ENCODE results near the gene C22orf39.
"Not testable (repeated sequence)": the region's sequence is repeated elsewhere in the genome, so short reads cannot be mapped to it uniquely, and the experiment has no call there.

The C22orf39 gene

GRCh38 chr22:19445279-19445982 is 2.1 kb downstream of the C22orf39 start:
- H2BK15ac ChIP-seq (replicated peaks; ENCODE audit: low read depth); H3K36me3 ChIP-seq (ENCODE audit: control insufficient read depth, insufficient read depth, low read length); H4K5ac ChIP-seq (ENCODE audit: low read length); H2BK120ac ChIP-seq (ENCODE audit: low read depth, low read length); H3K23ac ChIP-seq (ENCODE audit: low read length); H4K8ac ChIP-seq (ENCODE audit: low read depth, low read length); H2AK5ac ChIP-seq (ENCODE audit: low read length); H3K4ac ChIP-seq (ENCODE audit: low read depth, low read length); DNase-seq; H3K27ac ChIP-seq (ENCODE audit: low read depth, low read length); H3K4me3 ChIP-seq (ENCODE audit: low read length); H3K27me3 ChIP-seq (ENCODE audit: insufficient read depth, low read length, poor library complexity); H3K56ac ChIP-seq (ENCODE audit: low read length); H3K9ac ChIP-seq (ENCODE audit: low read length); H3K4me2 ChIP-seq (ENCODE audit: low read length); H3K4me1 ChIP-seq (ENCODE audit: control insufficient read depth, low read depth, low read length); H2BK5ac ChIP-seq (ENCODE audit: low read length); H3K18ac ChIP-seq (ENCODE audit: low read length): not testable (repeated sequence)
- peaks cover 18% of the 10 kb centered on the region for H3K79me2 ChIP-seq (ENCODE audit: control insufficient read depth, insufficient read depth, low read length)
- no CpG with 5 or more reads among the region's 9 CpGs for WGBS (ENCODE audit: extremely low coverage, insufficient coverage, low lambda C conversion rate)
- peaks cover 22% of the 10 kb centered on the region for H3K79me1 ChIP-seq (ENCODE audit: low read length)

DNA sequence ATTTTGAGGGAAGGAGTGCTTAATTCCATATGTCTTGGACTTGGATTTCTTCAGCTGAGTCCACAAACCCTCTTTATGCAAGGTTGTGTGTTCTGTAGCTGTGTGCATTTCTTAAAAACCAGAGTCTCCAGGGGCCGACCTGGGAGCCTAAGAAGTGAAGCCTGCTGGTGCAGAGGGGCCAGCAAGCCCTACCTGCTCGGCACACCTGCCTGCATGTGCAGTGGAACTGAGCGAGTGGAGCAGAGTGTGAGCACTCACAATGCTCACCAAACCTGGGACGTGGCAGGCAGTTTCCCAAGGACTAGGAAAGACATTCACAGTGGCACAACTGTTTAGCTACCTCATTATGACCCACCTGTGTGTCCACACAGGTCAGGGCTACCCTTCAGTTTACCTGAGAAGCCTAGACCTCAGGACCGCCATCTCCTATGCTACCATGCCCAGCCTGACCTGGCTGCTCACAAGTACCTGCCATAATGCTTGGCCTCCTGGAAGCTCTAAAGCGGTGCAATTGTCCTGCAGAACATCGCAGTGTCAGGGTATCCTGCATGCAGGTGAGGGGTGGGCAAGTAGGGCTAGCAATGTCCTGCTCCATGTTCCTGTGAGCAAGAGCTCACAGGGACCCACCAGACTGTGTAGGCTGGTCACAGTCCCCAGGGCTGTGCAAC is 3.8 kb downstream of the C22orf39 start:
- H3K9ac ChIP-seq (ENCODE audit: low read length) = no peak overlapping the region
- no peak for DNase-seq
- no peak overlapping the region for H3K4ac ChIP-seq (ENCODE audit: low read depth, low read length)
- WGBS (ENCODE audit: extremely low coverage, insufficient coverage, low lambda C conversion rate) = no CpG with 5 or more reads among the region's 7 CpGs
- no peak overlapping the region for H2AK5ac ChIP-seq (ENCODE audit: low read length)
- no peak overlapping the region for H3K4me3 ChIP-seq (ENCODE audit: low read length)
- H3K79me2 ChIP-seq (ENCODE audit: control insufficient read depth, insufficient read depth, low read length) = peaks cover 18% of the 10 kb centered on the region
- H3K56ac ChIP-seq (ENCODE audit: low read length) = no peak overlapping the region
- H2BK5ac ChIP-seq (ENCODE audit: low read length) = no peak overlapping the region
- no peak overlapping the region for H3K23ac ChIP-seq (ENCODE audit: low read length)
- no peak overlapping the region for H2BK15ac ChIP-seq (replicated peaks; ENCODE audit: low read depth)
- H3K27me3 ChIP-seq (ENCODE audit: insufficient read depth, low read length, poor library complexity) = no peaks in the 10 kb centered on the region
- H3K27ac ChIP-seq (ENCODE audit: low read depth, low read length) = no peak overlapping the region
- H3K4me1 ChIP-seq (ENCODE audit: control insufficient read depth, low read depth, low read length) = peaks cover 2% of the 10 kb centered on the region
- H3K79me1 ChIP-seq (ENCODE audit: low read length) = peaks cover 25% of the 10 kb centered on the region
- H4K8ac ChIP-seq (ENCODE audit: low read depth, low read length) = no peak overlapping the region
- peaks cover 4% of the 10 kb centered on the region for H3K36me3 ChIP-seq (ENCODE audit: control insufficient read depth, insufficient read depth, low read length)
- H3K18ac ChIP-seq (ENCODE audit: low read length) = no peak overlapping the region
- H3K4me2 ChIP-seq (ENCODE audit: low read length) = no peak overlapping the region
- H2BK120ac ChIP-seq (ENCODE audit: low read depth, low read length) = no peak overlapping the region
- H4K5ac ChIP-seq (ENCODE audit: low read length) = no peak overlapping the region

DNA sequence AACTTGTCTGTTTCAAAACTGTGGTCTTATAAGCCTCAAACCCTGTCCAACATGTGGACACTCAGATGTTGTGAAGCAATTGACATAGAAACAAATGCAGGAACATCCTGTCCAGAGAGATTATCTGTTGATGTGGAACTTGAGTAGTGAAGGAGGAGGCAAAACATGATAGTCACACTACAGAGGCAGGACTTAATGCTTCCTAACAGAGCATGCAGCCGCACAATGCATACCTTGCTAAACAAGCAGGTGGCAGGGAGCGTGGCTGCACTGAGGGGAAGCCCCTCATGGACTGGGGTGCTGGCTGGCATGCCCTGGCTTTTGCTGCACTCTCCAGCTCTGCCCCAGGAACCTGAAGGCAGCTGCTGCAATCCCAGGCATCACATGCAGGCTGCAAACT is 5.3 kb downstream of the C22orf39 start:
- Histone ChIP-seq H3K4me2 (ENCODE audit: low read length) (no peak overlapping the region), H2BK15ac (replicated peaks; ENCODE audit: low read depth) (no peak overlapping the region), H2BK5ac (ENCODE audit: low read length) (no peak overlapping the region), H3K4me3 (ENCODE audit: low read length) (no peak overlapping the region), H2BK120ac (ENCODE audit: low read depth, low read length) (no peak overlapping the region), H4K8ac (ENCODE audit: low read depth, low read length) (no peak overlapping the region), H3K56ac (ENCODE audit: low read length) (no peak overlapping the region), H3K36me3 (ENCODE audit: control insufficient read depth, insufficient read depth, low read length) (peaks cover 4% of the 10 kb centered on the region), H3K23ac (ENCODE audit: low read length) (no peak overlapping the region), H2AK5ac (ENCODE audit: low read length) (no peak overlapping the region), H3K4ac (ENCODE audit: low read depth, low read length) (no peak overlapping the region), H4K5ac (ENCODE audit: low read length) (no peak overlapping the region), H3K4me1 (ENCODE audit: control insufficient read depth, low read depth, low read length) (peaks cover 2% of the 10 kb centered on the region), H3K27ac (ENCODE audit: low read depth, low read length) (no peak overlapping the region), H3K9ac (ENCODE audit: low read length) (no peak overlapping the region), H3K27me3 (ENCODE audit: insufficient read depth, low read length, poor library complexity) (no peaks in the 10 kb centered on the region), H3K79me2 (ENCODE audit: control insufficient read depth, insufficient read depth, low read length) (peaks cover 18% of the 10 kb centered on the region), H3K18ac (ENCODE audit: low read length) (no peak overlapping the region), H3K79me1 (ENCODE audit: low read length) (peaks cover 25% of the 10 kb centered on the region)
- DNase-seq = no peak
- WGBS (ENCODE audit: extremely low coverage, insufficient coverage, low lambda C conversion rate) = no CpG with 5 or more reads among the region's 2 CpGs

DNA sequence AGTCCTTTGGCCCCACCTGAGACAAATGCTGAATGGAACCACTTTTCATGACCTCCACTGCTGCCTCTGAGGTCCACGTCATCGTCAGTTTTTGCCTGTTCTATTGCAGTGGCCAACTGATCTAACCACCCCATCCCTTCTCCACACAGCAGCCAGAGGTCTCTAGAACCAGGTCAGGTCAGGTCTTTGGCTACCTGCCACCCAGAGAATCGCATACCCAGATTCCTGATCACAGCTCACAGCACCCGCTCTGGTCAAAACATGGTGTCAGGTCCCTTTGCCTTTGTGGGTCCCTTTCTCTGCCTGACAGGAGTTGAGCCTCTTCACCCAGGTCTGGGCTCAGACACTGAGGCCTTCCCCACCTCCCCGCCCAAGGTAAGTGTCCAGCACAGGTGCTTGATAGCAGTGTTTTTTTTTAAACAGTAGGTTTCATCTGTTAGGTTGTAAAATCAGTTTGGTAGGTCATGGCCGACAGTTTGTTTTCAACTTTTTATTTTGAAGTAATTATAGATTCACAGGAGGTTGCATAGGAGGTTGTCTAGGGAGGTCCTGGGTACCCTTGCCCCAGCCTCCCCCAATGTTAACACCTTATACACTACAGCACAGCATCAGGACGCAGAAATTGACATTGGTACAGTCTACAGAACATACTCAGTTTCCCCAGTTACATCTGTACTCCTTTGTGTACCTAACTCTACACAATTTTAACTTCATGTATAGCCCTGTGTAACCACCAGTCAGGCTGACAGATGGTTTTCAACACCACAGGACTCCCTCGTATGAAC is 6.9 kb downstream of the C22orf39 start:
- WGBS (ENCODE audit: extremely low coverage, insufficient coverage, low lambda C conversion rate) = no CpG with 5 or more reads among the region's 8 CpGs
- H3K27me3 ChIP-seq (ENCODE audit: insufficient read depth, low read length, poor library complexity) = no peaks in the 10 kb centered on the region
- H2BK120ac ChIP-seq (ENCODE audit: low read depth, low read length) = no peak overlapping the region
- H2BK15ac ChIP-seq (replicated peaks; ENCODE audit: low read depth) = no peak overlapping the region
- H3K4me1 ChIP-seq (ENCODE audit: control insufficient read depth, low read depth, low read length) = no peaks in the 10 kb centered on the region
- H2BK5ac ChIP-seq (ENCODE audit: low read length) = no peak overlapping the region
- H3K56ac ChIP-seq (ENCODE audit: low read length) = no peak overlapping the region
- H3K36me3 ChIP-seq (ENCODE audit: control insufficient read depth, insufficient read depth, low read length) = peaks cover 6% of the 10 kb centered on the region
- no peak overlapping the region for H3K18ac ChIP-seq (ENCODE audit: low read length)
- H4K8ac ChIP-seq (ENCODE audit: low read depth, low read length) = no peak overlapping the region
- no peak overlapping the region for H4K5ac ChIP-seq (ENCODE audit: low read length)
- H3K79me1 ChIP-seq (ENCODE audit: low read length) = peaks cover 18% of the 10 kb centered on the region
- H3K4me3 ChIP-seq (ENCODE audit: low read length) = no peak overlapping the region
- H3K27ac ChIP-seq (ENCODE audit: low read depth, low read length) = no peak overlapping the region
- H3K9ac ChIP-seq (ENCODE audit: low read length) = no peak overlapping the region
- no peak overlapping the region for H2AK5ac ChIP-seq (ENCODE audit: low read length)
- H3K4me2 ChIP-seq (ENCODE audit: low read length) = no peak overlapping the region
- H3K4ac ChIP-seq (ENCODE audit: low read depth, low read length) = no peak overlapping the region
- H3K79me2 ChIP-seq (ENCODE audit: control insufficient read depth, insufficient read depth, low read length) = peaks cover 10% of the 10 kb centered on the region
- no peak for DNase-seq
- no peak overlapping the region for H3K23ac ChIP-seq (ENCODE audit: low read length)

DNA sequence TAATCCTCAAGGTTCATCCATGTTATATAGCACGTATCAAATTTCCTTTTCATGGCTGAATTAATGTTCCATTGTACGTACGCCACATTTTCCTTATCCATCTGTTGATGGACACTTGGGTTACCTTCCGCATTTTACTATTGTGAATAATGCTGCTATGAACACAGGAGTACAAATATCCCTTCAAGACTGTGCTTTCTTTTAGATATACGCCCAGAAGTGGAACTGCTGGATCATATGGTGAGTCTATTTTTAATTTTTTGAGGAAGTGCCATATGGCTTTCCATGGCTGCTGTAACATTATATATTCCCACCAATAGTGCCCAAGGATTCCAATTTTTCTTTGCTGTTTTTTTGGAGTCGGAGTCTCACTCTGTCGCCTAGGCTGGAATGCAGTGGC is 9.2 kb downstream of the C22orf39 start:
- H3K36me3 ChIP-seq (ENCODE audit: control insufficient read depth, insufficient read depth, low read length) = peaks cover 2% of the 10 kb centered on the region
- DNase-seq = no peak
- no peak overlapping the region for H2BK15ac ChIP-seq (replicated peaks; ENCODE audit: low read depth)
- no peak overlapping the region for H3K4me3 ChIP-seq (ENCODE audit: low read length)
- H3K9ac ChIP-seq (ENCODE audit: low read length) = no peak overlapping the region
- H3K4ac ChIP-seq (ENCODE audit: low read depth, low read length) = no peak overlapping the region
- no peak overlapping the region for H4K8ac ChIP-seq (ENCODE audit: low read depth, low read length)
- H2BK120ac ChIP-seq (ENCODE audit: low read depth, low read length) = no peak overlapping the region
- H4K5ac ChIP-seq (ENCODE audit: low read length) = no peak overlapping the region
- H3K27me3 ChIP-seq (ENCODE audit: insufficient read depth, low read length, poor library complexity) = no peaks in the 10 kb centered on the region
- no peak overlapping the region for H2BK5ac ChIP-seq (ENCODE audit: low read length)
- no peaks in the 10 kb centered on the region for H3K4me1 ChIP-seq (ENCODE audit: control insufficient read depth, low read depth, low read length)
- WGBS (ENCODE audit: extremely low coverage, insufficient coverage, low lambda C conversion rate) = no CpG with 5 or more reads among the region's 7 CpGs
- H3K79me2 ChIP-seq (ENCODE audit: control insufficient read depth, insufficient read depth, low read length) = no peaks in the 10 kb centered on the region
- H2AK5ac ChIP-seq (ENCODE audit: low read length) = no peak overlapping the region
- no peak overlapping the region for H3K18ac ChIP-seq (ENCODE audit: low read length)
- no peak overlapping the region for H3K4me2 ChIP-seq (ENCODE audit: low read length)
- no peak overlapping the region for H3K23ac ChIP-seq (ENCODE audit: low read length)
- peaks cover 6% of the 10 kb centered on the region for H3K79me1 ChIP-seq (ENCODE audit: low read length)
- H3K27ac ChIP-seq (ENCODE audit: low read depth, low read length) = no peak overlapping the region
- H3K56ac ChIP-seq (ENCODE audit: low read length) = no peak overlapping the region

Data from mesendoderm (in vitro differentiated cells).